ENCODE measurements around the gene POLR1F. TPM values are rescaled to one million over a fixed set of nuclear protein-coding genes. Genes with fewer than 3 reads are reported as not detected.
"Not testable (repeated sequence)": the region's sequence is repeated elsewhere in the genome, so short reads cannot be mapped to it uniquely, and the experiment has no call there.

Gene POLR1F
- total RNA-seq, 2 donors from 2014 or later: 15.9 TPM

GRCh38 chr7:19690736-19691135 lies 18.1 kb downstream of the POLR1F start:
- intact Hi-C loops (cut with DNase I): loop anchor here in 1 of 2 donors (5.0 kb wide), 1 partner anchor 1122 kb away; no protein-coding TSS in a partner anchor
- DNase-seq (ENCODE audit: low spot score): no peak

DNA sequence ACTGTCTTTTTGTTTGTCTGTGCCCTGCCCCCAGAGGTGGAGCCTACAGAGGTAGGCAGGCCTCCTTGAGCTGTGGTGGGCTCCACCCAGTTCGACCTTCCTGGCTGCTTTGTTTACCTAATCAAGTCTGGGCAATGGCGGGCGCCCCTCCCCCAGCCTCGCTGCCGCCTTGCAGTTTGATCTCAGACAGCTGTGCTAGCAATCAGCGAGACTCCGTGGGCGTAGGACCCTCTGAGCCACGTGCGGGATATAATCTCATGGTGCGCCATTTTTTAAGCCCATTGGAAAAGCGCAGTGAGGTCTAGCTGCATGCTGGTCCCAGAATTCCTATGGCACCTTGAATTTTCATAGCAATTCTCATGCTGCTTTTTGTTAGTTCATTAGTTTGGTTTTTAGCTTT lies 19.7 kb downstream of the POLR1F start:
- DNase-seq (ENCODE audit: low spot score); intact Hi-C loops (cut with DNase I): not testable (repeated sequence)

GRCh38 chr7:19681596-19681995 lies 27.2 kb downstream of the POLR1F start:
- intact Hi-C loops (cut with DNase I): no loop called here
- no peak for DNase-seq (ENCODE audit: low spot score)

- intact Hi-C loops (cut with DNase I): no loop called here
- DNase-seq (ENCODE audit: low spot score): no peak
Measured at GRCh38 chr7:19677180-19677579, 31.7 kb downstream of the POLR1F start.

- no peak for DNase-seq (ENCODE audit: low spot score)
- intact Hi-C loops (cut with DNase I): no loop called here
Measured at GRCh38 chr7:19675816-19676215, 33.0 kb downstream of the POLR1F start.

GRCh38 chr7:19674266-19674960 lies 34.4 kb downstream of the POLR1F start:
- intact Hi-C loops (cut with DNase I): no loop called here
- DNase-seq (ENCODE audit: low spot score): no peak

DNA sequence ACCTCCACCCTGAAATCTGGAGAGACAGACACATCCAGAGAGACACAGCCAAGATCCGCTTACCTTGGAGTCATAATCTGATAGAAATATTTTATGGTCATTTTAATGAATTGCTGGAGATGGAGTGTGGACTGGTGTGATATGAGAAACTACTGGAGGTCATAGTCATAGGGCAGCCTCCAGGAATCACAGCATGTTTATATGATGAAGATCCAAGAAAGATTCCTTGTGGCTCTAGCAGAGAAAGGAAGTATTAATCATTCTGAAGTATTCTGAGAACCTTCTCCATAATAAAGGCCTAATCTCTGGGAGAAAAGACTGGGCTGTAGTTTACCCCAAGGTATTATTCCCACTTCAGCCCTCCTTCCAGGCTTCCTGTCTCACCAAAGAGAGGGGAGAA lies 38.0 kb downstream of the POLR1F start:
- DNase-seq (ENCODE audit: low spot score): no peak
- intact Hi-C loops (cut with DNase I): no loop called here

- DNase-seq (ENCODE audit: low spot score): no peak
- intact Hi-C loops (cut with DNase I): no loop called here
Measured at GRCh38 chr7:19665399-19666008, 43.3 kb downstream of the POLR1F start.

GRCh38 chr7:19663816-19664462 lies 44.9 kb downstream of the POLR1F start:
- DNase-seq (ENCODE audit: low spot score): no peak
- intact Hi-C loops (cut with DNase I): no loop called here

DNA sequence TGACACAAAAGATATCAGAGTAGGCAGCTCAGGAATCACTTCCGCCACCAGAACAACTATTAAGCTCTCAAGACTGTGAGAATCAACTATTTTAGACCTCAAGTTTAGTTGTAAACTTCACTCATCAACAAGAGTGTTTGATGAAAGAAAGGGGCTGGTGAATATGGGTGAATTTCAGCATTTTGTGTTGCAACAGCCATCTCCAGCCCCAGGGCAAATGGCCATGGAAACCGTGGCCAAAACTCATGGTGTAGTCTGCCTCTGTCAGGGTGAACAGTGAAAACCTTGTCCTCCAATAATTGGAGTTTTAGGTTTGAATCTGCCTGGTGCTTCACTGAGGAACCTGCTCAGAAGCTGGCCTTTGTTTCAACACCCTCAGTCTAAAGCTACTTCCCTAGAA lies 60.0 kb downstream of the POLR1F start:
- no peak for DNase-seq (ENCODE audit: low spot score)
- intact Hi-C loops (cut with DNase I): no loop called here

Small RNA genes lying within 50 kb of the gene (microRNA-seq; reads per million reads assigned to microRNA genes)
- gene MIR3146 (ENCODE audit: borderline microRNAs expressed in 2 of 2): 0 to 1.3 reads per million in 2 donors

Other genes with a start within 250 kb of the POLR1F start
- 1 to 10 TPM; 1.6 to 3.6 TPM for gene TMEM196, start 64.6 kb upstream of the POLR1F start, total RNA-seq

Data from posterior vena cava (tissue), 2 donors.